Measurements from ENCODE around the gene MAPK1IP1L. TPM values are rescaled to one million over a fixed set of nuclear protein-coding genes. Genes with fewer than 3 reads are reported as not detected.
A peak's percentile ranks its signal among the peaks of the same experiment; 100 is the strongest.
"Not testable (repeated sequence)": the region's sequence is repeated elsewhere in the genome, so short reads cannot be mapped to it uniquely, and the experiment has no call there.

MAPK1IP1L gene
- 22.5 and 35.2 TPM in 2 replicates for total RNA-seq

- peak; percentile 97 for DNase-seq
Observed at GRCh38 chr14:55051423-55052268, at the start of gene MAPK1IP1L. Gene MAPK1IP1L (plus strand): TSS chr14:55051647. CDS start chr14:55061684, 10,037 bp downstream.

DNA sequence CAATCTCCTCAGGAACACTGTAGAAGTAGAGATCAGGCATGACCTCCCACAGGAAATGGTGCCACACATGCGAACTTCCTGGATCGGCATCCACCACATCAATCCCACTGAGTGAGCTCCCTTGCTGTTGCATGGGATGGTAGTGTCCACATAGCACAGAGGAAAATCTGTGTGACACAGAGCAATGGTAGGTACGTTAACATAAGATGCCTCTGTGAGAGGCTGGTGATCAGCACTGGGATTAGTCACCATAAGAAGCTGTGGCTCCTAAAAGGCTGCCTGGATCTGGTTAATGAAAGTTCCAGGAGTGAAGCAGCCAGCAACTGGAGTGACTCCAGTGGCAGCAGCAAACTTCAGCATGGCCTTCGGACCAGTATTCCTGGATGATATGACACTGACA is 46.4 kb upstream of the MAPK1IP1L start:
- peak; percentile 15 for DNase-seq

DNA sequence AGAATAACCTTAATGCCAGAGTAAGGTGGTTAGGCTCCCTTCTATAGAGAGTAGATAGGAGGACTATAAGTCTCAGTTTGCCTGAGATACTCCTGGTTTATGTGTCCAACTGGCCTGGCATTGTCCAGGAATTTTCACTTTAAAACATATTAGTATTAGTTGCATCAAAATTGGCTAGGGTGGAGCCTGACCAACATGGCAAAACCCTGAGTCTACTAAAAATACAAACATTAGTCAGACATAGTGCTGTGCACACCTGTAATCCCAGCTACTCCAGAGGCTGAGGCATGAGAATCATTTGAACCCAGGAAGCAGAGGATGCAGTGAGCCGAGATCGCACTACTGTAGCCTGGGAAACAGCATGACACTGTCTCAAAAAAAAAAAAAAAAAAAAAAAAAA is 36.4 kb upstream of the MAPK1IP1L start:
- DNase-seq = no peak

DNA sequence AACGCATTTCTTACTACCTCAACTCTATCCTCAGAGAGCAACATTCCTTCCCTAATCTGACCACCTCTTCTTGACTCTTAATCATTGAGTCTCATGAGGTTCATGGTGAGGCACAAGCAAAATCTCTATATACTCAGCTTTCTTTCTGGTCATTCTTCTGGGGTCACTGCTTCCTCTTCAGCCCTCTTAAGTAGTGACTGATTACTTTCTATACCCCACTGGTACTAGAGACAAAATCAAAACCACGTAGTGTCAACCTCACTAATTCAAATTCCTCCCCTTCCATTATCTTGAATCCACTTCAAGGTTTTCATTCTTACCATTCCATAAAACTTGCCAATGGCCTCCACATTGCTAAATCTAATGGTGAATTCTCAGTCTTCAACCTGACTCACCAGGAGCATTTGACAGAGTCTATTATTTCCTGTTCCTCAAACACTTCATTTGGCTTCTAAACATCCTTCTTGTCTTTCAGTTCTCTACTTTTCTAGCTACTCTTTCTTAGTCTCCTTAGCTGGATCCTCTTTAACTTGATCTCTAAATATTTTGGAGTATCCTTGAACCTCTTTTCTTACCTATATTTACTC is 31.4 kb upstream of the MAPK1IP1L start:
- no peak for DNase-seq

DNA sequence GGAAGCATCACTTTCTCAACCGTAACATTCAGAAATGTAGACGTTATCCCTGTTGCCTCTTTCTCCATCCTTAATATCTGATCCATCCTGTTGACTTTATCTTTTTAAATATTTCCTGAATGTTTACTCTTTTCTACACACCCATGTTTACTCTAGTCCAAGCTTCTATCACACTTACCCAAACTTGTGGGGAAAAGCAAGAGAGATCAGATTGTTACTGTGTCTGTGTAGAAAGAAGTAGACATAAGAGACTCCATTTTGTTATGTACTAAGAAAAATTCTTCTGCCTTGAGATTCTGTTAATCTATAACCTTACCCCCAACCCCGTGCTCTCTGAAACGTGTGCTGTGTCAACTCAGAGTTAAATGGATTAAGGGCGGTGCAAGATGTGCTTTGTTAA is 27.1 kb upstream of the MAPK1IP1L start:
- not testable (repeated sequence) for DNase-seq

DNA sequence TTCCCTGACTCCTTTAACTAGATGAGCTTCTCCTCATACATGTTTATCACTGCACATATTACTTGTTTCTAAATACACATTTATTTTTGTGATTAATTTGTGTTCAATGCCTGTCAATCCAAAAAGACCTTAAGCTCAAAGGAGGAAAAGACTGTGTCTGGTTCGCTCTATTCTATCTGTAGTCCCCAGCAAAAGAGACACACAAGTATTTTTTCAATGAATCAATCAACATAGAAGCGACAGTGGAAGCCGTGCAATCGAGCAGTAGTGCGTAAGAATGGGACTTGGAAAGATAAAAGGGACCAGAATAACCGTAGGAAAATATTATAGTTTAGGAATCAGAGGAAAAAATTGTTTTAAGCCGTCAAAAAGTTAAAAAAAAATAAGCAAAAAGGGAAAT is 25.5 kb upstream of the MAPK1IP1L start:
- no peak for DNase-seq

DNA sequence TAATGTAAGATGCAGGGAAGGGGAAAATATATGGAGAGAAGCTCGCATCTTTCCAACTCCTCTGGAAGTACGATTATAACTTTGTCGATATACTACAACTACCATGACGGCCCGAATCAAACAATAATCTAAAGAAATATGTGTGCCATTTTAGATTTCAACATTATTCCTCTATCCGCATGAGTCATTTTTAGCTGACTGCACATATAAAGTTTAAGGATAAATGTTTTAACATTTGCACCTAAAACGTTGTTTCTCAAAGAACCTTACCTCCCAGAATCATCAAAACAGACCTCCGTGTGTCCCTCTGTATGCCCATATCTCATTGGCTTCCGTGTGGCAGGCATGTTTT is 25.0 kb upstream of the MAPK1IP1L start:
- DNase-seq = no peak

GRCh38 chr14:55026793-55027561 is 24.5 kb upstream of the MAPK1IP1L start, which contains the start of the genes SOCS4 and WDHD1:
Gene SOCS4 (plus strand): TSS chr14:55027236. CDS start chr14:55043042, 15,806 bp downstream.
Gene WDHD1 (minus strand): TSS chr14:55027099. CDS start chr14:55026787, 312 bp downstream.
- DNase-seq = peak; percentile 97

DNA sequence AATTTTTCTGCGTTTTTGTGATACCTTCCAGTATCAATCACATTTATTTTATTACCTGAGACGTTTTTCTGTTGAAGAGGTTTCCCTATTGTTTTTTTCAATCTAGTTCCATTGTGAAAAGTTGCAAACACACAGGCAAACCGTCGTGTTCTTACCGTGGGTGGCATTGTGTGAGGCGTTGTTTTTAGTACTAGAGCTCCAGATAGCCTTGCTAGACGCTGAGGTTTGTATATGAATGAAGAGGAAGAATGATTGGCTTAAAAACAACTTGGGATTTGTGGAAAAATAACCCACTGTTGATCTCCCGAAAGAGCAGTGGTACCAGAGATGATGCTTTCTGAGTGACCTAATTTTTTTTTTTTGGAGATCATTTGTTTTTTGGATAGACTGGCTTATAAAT is 23.4 kb upstream of the MAPK1IP1L start:
- DNase-seq = peak; percentile 39

GRCh38 chr14:55028476-55028875 is 23.0 kb upstream of the MAPK1IP1L start:
- DNase-seq = no peak

GRCh38 chr14:55031190-55031589 is 20.3 kb upstream of the MAPK1IP1L start:
- no peak for DNase-seq

DNA sequence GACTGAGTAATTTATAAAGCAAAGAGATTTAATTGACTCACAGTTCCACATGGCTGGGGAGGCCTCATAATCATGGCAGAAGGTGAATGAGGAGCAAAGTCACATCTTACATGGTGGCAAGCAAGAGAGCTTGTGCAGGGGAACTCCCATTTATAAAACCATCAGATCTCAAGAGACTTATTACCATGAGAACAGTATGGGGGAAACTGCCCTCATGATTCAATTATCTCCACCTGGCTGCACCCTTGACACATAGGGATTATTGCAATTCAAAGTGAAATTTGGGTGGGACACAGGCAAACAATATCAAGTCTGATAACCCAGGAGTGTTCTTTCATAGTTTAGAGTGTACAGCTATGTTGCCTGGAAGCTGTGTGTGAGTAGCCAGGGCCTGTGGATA is 13.5 kb upstream of the MAPK1IP1L start:
- DNase-seq = not testable (repeated sequence)

GRCh38 chr14:55038708-55039107 is 12.7 kb upstream of the MAPK1IP1L start:
- DNase-seq = no peak

- DNase-seq = no peak
Observed at GRCh38 chr14:55043528-55043927, 7.9 kb upstream of the MAPK1IP1L start.

GRCh38 chr14:55045087-55045486 is 6.4 kb upstream of the MAPK1IP1L start:
- no peak for DNase-seq

DNA sequence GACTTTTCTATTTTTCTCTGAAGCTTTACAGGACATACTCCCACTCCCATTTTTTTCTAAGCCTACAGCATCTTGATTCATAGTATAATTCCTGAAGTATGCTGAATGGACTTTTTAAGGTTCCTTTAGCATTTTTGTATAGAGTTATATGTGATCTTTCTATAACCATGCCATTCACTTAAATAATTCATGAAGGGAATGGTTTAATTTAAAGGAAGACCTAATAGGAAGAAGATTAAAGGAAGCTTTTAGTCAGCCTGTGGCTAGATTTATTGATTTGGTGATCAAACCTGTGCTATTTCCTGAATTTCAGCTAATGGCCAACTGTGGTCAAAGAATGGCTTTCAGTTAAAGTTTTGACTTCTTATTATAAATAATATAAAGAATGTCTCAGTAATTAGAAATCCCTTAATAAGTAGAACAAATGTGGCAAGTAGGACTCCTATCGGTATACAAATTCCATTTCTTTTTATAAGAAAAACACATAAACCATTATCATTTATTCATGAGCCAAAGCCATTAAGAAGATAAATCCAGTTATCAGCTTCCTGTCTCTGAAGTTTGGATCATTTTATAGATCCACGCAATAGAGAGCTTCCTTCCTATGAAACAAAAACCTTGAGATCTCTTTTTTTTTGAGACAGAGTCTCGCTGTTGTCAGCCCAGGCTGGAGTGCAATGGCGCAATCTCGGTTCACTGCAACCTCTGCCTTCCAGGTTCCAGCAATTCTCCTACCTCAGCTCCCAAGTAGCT is 4.0 kb upstream of the MAPK1IP1L start:
- DNase-seq = no peak

DNA sequence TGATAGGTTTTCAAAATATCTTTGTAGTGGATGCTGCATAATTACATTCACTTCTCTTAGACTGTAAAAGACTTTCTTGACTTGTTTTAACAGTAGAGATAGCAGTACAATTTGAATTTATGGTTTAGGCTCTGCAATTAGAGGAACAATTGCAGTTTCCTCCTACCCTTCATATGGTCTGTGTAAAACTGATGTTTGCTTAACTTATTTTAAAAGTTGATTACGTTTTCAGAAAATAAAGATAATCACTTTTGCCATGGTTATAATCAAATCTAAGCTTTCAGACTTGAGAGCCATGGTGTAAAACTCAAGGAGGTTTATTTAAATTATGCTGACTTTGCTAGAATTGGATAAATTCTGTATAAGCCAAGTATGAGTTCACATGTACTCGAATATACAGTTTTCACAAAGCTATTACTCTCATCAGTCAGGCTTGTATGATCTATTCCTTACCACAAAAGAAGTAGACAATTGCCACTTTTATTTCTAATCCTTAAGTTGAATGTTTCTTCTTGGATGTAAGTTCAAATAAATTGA is 2.5 kb upstream of the MAPK1IP1L start:
- DNase-seq = no peak

DNA sequence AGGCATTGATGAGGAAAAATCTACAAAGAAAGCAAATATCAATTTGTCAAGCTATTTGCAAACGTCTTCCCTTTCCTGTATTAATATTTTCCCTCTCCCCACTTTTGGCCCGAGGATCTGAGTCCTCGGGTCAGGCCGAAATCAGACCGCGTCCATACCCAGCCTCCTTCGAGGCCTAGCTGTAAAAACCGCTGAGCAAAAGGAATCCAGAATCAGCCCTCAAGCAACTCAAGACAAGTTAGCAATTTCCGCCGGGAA is 353 bp upstream of the MAPK1IP1L start:
- DNase-seq = no peak

DNA sequence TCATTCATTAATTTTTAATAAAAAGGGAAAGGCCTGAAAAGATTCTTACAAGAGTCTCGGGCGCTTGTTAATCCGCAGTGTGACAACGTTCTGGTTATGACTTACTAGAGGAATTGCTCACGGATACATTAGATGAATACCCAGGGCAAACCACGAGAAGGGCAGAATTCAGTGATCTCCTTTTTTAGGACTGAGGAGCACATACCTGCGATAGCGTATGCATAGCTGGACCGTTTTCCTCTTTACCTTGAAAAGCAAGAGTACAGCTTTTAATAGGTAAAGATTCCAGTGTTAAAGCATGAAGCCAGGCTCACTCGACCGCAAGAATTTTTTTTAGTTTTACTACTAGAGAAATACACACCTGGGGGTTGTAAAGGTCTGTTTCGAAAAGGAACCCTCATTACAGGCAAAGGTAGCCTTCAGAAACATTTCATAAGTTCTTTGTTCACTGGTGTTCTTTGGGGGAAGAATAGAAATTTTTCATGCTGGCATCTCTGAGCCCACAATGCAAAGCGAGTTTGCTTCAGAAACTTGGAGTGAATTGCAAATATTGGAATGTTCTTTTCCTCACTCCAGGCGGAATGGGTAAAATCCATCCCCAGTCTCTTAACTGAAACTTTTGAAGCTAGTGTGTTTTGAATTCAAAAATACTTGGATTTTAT is 953 bp downstream of the MAPK1IP1L start:
- peak; percentile 30 for DNase-seq

- DNase-seq = no peak
Observed at GRCh38 chr14:55053018-55053417, 1.6 kb downstream of the MAPK1IP1L start.

- no peak for DNase-seq
Observed at GRCh38 chr14:55053500-55053899, 2.1 kb downstream of the MAPK1IP1L start.

DNA sequence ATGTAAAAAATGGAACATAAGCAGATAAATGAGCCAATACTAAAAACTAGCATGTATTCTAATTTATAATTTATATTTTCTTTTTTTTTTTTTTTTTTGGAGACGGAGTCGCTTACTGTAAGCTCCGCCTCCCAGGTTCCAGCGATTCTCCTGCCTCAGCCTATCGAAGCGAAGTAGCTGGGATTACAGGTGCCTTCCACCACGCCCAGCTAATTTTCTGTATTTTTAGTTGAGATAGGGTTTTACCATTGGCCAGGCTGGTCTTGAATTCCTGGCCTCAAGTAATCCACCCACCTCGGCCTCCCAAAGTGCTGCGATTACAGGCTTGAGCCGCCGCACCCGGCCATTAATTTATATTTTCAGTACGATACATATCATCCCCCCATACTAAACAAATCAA is 2.7 kb downstream of the MAPK1IP1L start:
- DNase-seq = no peak

All from dermis blood vessel endothelial cell (primary cell).